Keratinocyte (primary cell): ENCODE results near the gene HERC4. TPM values are rescaled to one million over a fixed set of nuclear protein-coding genes. Genes with fewer than 3 reads are reported as not detected.

Experiments
- DNase-seq: peaks from one replicate; pipeline ENCODE4 v3.0.0-alpha.2; 2011; ENCODE audit warnings: low read depth, missing footprints, low spot score
- FAIRE-seq: peaks from 2 replicates; lab custom pipeline; 2011; peaks lifted over from hg19 to GRCh38; lab: Jason Lieb, UNC
- H2AFZ ChIP-seq: 2 replicates; pipeline ENCODE4 v1.6.0; 2012; ENCODE audit warnings: low read length, control low read depth, inconsistent platforms; ENCODE audit not compliant: control insufficient read depth
- H3K27ac ChIP-seq: 2 replicates; pipeline ENCODE4 v1.5.1; 2011; ENCODE audit warnings: low read length; ENCODE audit not compliant: control insufficient read depth, insufficient read depth
- H3K27me3 ChIP-seq: 3 replicates; pipeline ENCODE4 v1.6.0; 2011; ENCODE audit warnings: low read length; ENCODE audit not compliant: control insufficient read depth, insufficient read depth; ENCODE audit errors: extremely low read depth
- H3K36me3 ChIP-seq, 2 experiments: 2 replicates in 1 of 2; 3 replicates in 1 of 2; pipeline ENCODE4 v1.5.1; 2011; ENCODE audit warnings: low read length in 2 of 2, mild to moderate bottlenecking in 1 of 2; ENCODE audit not compliant: control insufficient read depth in 2 of 2, insufficient read depth in 2 of 2; ENCODE audit errors: extremely low read depth in 1 of 2
- H3K4me1 ChIP-seq: 3 replicates; pipeline ENCODE4 v1.5.1; 2011; ENCODE audit warnings: low read length; ENCODE audit not compliant: control insufficient read depth, insufficient read depth; ENCODE audit errors: extremely low read depth
- H3K4me2 ChIP-seq: 3 replicates; pipeline ENCODE4 v1.6.0; 2011; ENCODE audit warnings: low read depth, low read length; ENCODE audit not compliant: control insufficient read depth, insufficient read depth; ENCODE audit errors: extremely low read depth
- H3K4me3 ChIP-seq, 3 experiments: fragments of 200-600 bp in 1 of 3; sonication (generic) in 1 of 3; 2 replicates in 2 of 3; 3 replicates in 1 of 3; pipeline ENCODE4 v1.5.1; 2011 to 2016; ENCODE audit warnings: low read length in 3 of 3, mild to moderate bottlenecking in 3 of 3, control low read depth in 2 of 3, inconsistent platforms in 1 of 3, low read depth in 1 of 3, mixed read lengths in 1 of 3, mixed run types in 1 of 3, moderate library complexity in 1 of 3; ENCODE audit not compliant: control insufficient read depth in 2 of 3, insufficient read depth in 2 of 3; ENCODE audit errors: extremely low read depth in 1 of 3
- H3K79me2 ChIP-seq: 2 replicates; pipeline ENCODE4 v1.6.0; 2012; ENCODE audit warnings: low read length; ENCODE audit not compliant: control insufficient read depth, insufficient read depth
- H3K9ac ChIP-seq: 3 replicates; pipeline ENCODE4 v1.6.0; 2011; ENCODE audit warnings: low read length; ENCODE audit not compliant: control insufficient read depth, insufficient read depth; ENCODE audit errors: extremely low read depth
- H3K9me1 ChIP-seq: 3 replicates; pipeline ENCODE4 v1.6.0; 2011; ENCODE audit warnings: low read length; ENCODE audit not compliant: control insufficient read depth, insufficient read depth; ENCODE audit errors: extremely low read depth
- H3K9me3 ChIP-seq: 2 replicates; pipeline ENCODE4 v1.5.1; 2012; ENCODE audit warnings: low read depth, low read length; ENCODE audit not compliant: control insufficient read depth
- H4K20me1 ChIP-seq: 3 replicates; pipeline ENCODE4 v1.6.0; 2011; ENCODE audit warnings: low read length; ENCODE audit not compliant: control insufficient read depth, insufficient read depth; ENCODE audit errors: extremely low read depth
- EZH2 ChIP-seq: IDR thresholded peaks from one replicate; pipeline ENCODE4 v1.6.1; 2012; ENCODE audit warnings: inconsistent platforms, mild to moderate bottlenecking, low read length, moderate library complexity
- dilution Hi-C: fragments of 300-500 bp; cut with MboI; formaldehyde crosslinking; loops from one replicate; pipeline ENCODE4 v1.7.0; 2020; ENCODE audit warnings: low sequenced_read_pairs; ENCODE audit not compliant: extremely low pct_ligation_motif_present
- polyA plus RNA-seq, 5 experiments: library from polyadenylated mRNA; depleted of rRNA in 3 of 5; stranded (reverse) in 3 of 5; stranded (forward) in 1 of 5; unstranded in 1 of 5; fragments of >200 nt; gene quantifications; 1 replicate in 1 of 5; 2 replicates in 3 of 5; 3 replicates in 1 of 5; pipeline versions ENCODE4 v1.2.1 to v1.2.3, GENCODE V29; 2011 to 2012; ENCODE audit warnings: missing spikeins in 2 of 5, low read depth in 1 of 5, low replicate concordance in 1 of 5
- TF ChIP-seq, protein P1 (sequence below), 3 experiments: IDR thresholded peaks in 1 of 3; conservative IDR thresholded peaks in 1 of 3; optimal IDR thresholded peaks in 1 of 3; 2 replicates in 2 of 3; 3 replicates in 1 of 3; pipeline versions ENCODE3 to v1.5.1; 2011; ENCODE audit warnings: low read length in 3 of 3, mild to moderate bottlenecking in 3 of 3, moderate library complexity in 2 of 3, control low read depth in 1 of 3, inconsistent platforms in 1 of 3; ENCODE audit not compliant: insufficient read depth in 2 of 3; ENCODE audit errors: extremely low read depth in 1 of 3

HERC4 gene
- polyA plus RNA-seq, 1 donor (not counting 4 experiments of a cell fraction or from before 2014, with no cell fraction given) = 42.9 TPM

DNA sequence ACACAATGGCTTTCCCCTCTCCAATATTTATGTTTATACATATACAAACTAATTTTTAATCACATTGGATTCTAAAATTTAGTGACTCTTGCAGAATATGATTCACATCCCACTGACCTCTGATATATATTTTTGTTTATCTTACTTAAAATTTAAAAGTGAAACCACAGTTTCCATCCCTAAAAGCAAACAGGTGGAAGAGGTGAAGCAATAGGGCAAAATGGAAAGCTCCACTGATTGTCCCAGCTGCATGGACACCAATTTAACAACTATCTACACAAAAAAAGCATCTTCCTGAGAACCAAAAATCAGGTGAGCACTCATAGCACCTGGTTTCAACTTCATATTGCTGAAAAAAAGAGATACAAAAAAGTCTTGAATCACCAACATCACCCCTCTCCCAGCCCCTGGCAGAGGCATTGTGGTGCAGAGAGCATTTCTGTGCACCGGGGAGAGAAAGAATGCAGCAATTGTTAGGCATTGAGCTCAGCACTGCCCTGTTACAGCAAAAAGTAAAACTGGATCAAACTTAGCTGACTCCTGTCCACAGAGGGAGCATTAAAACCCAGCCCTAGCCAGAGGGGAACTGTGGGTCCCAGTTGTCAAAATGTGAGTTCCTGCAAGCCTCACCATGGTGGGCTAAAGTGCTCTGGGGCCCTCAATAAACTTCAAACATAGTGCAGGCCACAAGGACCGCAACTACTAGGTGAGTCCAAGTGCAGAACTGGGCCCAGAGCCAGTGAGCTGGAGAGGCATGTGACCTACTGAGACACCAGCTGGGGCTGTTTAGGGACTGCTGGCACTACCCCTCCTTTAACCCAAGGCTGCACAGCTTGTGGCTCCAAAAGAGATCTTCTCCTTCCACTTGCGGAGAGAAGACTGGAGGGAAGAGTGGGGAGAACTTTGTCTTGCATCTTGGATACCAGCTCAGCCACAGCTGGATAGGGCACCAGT lies 98.5 kb downstream of the HERC4 start:
- H3K4me2 ChIP-seq = no peak overlapping the region
- no peak for DNase-seq
- H3K27me3 ChIP-seq = no peaks in the 10 kb centered on the region
- no peak for FAIRE-seq
- H3K4me1 ChIP-seq = no peaks in the 10 kb centered on the region
- no peaks in the 10 kb centered on the region for H3K79me2 ChIP-seq
- TF ChIP-seq, protein P1, sequence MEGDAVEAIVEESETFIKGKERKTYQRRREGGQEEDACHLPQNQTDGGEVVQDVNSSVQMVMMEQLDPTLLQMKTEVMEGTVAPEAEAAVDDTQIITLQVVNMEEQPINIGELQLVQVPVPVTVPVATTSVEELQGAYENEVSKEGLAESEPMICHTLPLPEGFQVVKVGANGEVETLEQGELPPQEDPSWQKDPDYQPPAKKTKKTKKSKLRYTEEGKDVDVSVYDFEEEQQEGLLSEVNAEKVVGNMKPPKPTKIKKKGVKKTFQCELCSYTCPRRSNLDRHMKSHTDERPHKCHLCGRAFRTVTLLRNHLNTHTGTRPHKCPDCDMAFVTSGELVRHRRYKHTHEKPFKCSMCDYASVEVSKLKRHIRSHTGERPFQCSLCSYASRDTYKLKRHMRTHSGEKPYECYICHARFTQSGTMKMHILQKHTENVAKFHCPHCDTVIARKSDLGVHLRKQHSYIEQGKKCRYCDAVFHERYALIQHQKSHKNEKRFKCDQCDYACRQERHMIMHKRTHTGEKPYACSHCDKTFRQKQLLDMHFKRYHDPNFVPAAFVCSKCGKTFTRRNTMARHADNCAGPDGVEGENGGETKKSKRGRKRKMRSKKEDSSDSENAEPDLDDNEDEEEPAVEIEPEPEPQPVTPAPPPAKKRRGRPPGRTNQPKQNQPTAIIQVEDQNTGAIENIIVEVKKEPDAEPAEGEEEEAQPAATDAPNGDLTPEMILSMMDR (optimal IDR thresholded peaks at IDR 0.05 in 1 of 3, IDR thresholded peaks at IDR 0.05 in 1 of 3, conservative IDR thresholded peaks at IDR 0.05 in 1 of 3; ENCODE audit: extremely low read depth in 1 of 3, insufficient read depth in 2 of 3, low read length in 3 of 3) = no peak
- no peak overlapping the region for H3K9ac ChIP-seq
- H3K4me3 ChIP-seq = no peak overlapping the region
- H3K27ac ChIP-seq = no peak overlapping the region
- H2AFZ ChIP-seq = no peak overlapping the region
- peaks cover 21 to 31% of the 10 kb centered on the region in 2 experiments for H3K36me3 ChIP-seq
- H3K9me3 ChIP-seq = peaks cover under 1% of the 10 kb centered on the region
- no peaks in the 10 kb centered on the region for H4K20me1 ChIP-seq
- dilution Hi-C loops = no loop called here
- H3K9me1 ChIP-seq = no peaks in the 10 kb centered on the region

GRCh38 chr10:67975871-67976270 lies 99.2 kb downstream of the HERC4 start:
- H3K27ac ChIP-seq = no peak overlapping the region
- H3K4me2 ChIP-seq = no peak overlapping the region
- DNase-seq (no peak), FAIRE-seq (no peak)
- no peaks in the 10 kb centered on the region for H3K9me1 ChIP-seq
- H4K20me1 ChIP-seq = no peaks in the 10 kb centered on the region
- peaks cover 21 to 31% of the 10 kb centered on the region in 2 experiments for H3K36me3 ChIP-seq
- dilution Hi-C loops = no loop called here
- TF ChIP-seq EZH2 = no peak
- TF ChIP-seq, protein P1 (optimal IDR thresholded peaks at IDR 0.05 in 1 of 3, IDR thresholded peaks at IDR 0.05 in 1 of 3, conservative IDR thresholded peaks at IDR 0.05 in 1 of 3; ENCODE audit: extremely low read depth in 1 of 3, insufficient read depth in 2 of 3, low read length in 3 of 3) = no peak
- no peaks in the 10 kb centered on the region for H3K79me2 ChIP-seq
- H3K27me3 ChIP-seq = no peaks in the 10 kb centered on the region
- H2AFZ ChIP-seq = no peak overlapping the region
- no peaks in the 10 kb centered on the region for H3K4me1 ChIP-seq
- H3K4me3 ChIP-seq = no peak overlapping the region
- H3K9me3 ChIP-seq = peaks cover 2% of the 10 kb centered on the region
- no peak overlapping the region for H3K9ac ChIP-seq
